K562 treated with DMSO at 1 percent for 48 hours (cell line): Measurements from ENCODE around the gene ANKRD36B. TPM values are rescaled to one million over a fixed set of nuclear protein-coding genes. Genes with fewer than 3 reads are reported as not detected.

ENCODE experiments used
- total RNA-seq: library from RNA; unstranded; fragments of 300-600 nt; gene quantifications from 2 replicates; pipeline ENCODE4 v1.2.3, GENCODE V29; 2022; ENCODE audit warnings: low replicate concordance; ENCODE audit errors: extremely low read depth

Gene ANKRD36B
- total RNA-seq, result not detected in 2 replicates

DNA sequence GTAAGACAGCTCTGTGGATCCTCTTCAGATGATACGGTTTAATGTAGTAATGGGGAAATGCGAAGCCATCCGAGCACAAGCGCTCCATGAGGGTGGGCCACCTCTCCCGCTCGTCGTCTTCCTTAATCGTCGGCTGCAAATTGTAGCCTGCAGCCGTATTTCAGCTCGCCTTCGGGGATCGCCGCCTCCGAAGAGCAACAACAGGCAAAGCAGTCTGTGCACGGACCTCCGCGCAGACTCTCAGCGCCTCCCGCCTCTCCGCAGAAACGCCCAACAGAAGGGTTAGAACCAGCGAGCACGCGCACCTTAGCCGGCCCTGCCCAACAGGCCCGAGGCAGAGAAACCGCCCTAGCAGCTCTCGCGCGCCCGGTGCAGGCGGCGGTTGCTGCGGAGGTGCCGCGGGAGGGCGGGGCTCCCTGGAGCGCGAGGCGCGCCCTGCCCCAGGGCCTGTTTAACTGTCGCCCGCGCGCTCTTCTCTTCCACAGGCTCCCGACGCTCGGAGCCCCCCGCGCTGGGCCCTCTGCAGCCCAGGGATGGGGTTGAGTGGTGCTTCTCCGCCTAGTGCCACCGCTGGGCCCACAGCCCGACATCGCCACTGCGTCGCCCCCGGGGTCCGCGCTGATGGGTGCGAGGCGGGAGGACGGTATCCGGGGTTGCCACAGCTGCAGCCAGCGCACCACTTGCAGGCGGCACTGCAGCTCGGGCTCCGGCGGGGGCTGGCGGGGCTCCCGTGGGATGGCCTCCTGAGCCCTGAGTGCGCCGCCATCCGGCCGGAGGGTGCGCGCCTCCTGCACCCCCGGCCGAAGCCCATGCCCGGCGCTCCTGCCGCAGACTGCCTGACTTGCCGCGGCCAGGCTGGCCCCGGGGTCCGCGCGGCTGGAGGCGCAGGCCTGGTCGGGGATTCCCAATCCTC is at the start of gene ANKRD36B:
Gene ANKRD36B, minus strand, starts transcription at position 280 of the 913 bp plus-strand sequence. Its CDS starts 192 bp downstream, at position 88.

Other genes with a start within 250 kb of the ANKRD36B start
- not detected in 2 replicates for gene COX5B, start 56.2 kb upstream of the ANKRD36B start, total RNA-seq
- gene ACTR1B, start 74.2 kb upstream of the ANKRD36B start, total RNA-seq, result not detected in 2 replicates
- not detected in 2 replicates for gene C2orf92, start 79.8 kb upstream of the ANKRD36B start, total RNA-seq
- gene ZAP70, start 123.7 kb upstream of the ANKRD36B start, total RNA-seq, result not detected in 2 replicates